IPS-NIHi7 (cell line): ENCODE measurements around the gene MLLT10.

Experiments
- DNase-seq: peaks from one replicate; pipeline ENCODE4 v3.0.0; 2012; ENCODE audit warnings: mixed read lengths; ENCODE audit errors: extremely low spot score

MLLT10 gene

DNA sequence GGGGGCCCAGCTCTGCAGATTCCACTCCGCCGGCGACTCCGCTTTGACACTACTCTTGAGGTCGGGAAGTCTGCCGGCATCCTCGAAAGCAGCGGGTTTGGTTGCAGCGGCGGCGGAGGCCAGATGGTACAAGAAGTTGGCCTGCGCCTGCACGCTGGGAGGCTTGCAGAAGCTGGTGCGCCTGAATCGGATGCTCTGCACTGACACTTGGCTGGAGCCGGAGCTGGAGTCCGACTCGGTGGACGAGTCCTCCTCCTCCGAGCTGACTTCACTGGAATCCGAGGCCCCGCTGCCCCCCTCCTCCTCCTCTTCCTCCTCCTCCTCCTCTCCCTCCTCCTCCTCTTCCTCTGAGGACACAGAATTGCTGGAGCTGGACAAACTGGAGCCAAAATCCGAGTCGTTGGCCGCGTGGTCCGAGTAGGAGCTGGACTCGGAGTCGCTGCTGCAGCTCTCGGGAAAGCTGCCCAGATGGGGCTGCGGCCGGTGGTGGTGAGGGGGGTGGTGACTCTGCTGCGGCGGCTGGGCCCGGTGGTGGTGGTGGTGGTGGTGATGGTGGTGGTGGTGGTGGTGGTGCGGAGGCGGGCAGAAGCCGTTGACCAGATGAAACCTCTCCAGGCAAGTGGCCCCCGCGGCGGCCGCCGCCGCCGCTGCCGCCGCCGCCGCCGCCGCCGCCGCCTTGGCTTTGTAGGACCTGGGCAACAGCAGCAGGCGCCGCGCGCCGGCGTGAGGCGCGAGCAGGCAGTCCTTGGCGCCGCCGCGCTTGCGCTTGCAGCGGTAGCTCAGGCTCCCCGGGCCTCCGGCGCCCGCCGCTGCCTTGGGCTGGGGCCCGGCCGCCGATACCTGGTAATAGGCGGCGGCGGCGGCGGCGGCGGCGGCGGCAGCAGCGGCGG is 17.5 kb upstream of the MLLT10 start:
- DNase-seq: no peak

DNA sequence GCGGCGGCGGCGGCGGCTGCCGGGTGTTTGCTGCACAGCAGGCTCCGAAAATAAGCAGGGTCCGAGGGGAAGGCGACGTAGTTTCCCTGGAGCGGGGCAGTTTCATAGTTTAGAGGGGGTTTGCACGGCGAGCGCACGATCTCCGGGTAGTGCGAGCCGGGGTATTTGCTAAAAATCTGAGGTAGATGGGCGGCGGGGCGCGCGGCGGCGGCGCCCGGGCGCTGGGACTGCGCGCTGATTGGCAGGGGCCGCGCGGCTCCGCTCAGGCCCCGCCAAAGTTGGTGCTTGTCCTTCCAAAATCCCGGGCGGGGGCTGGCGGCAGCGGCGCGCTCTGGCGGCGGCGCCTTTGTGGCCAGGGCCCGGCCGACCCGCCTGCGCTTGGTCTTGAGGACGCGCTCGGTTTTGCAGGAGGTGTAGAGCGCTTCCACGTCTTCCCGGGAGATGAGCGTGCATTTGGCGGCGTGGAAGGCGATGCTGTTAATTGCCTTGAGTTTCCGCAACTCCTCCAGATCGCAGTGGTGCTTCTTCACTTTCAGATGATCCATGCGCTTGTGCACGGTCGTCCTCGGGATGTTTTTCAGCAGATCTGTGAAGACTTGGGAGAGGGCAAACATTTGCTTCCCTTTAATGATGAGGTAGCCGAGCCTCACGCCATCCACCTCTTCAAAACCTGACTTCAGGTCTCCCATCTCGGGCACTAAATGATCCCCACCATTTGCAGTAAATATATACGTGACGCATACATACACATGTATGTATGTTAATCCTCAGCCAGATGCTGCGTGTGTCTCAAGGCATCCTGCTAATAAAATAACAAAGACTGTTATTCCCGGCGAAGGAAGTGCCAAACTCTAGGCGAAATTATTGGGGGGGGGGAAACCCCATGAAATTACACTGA is 16.6 kb upstream of the MLLT10 start:
- DNase-seq: peak; percentile 43

DNA sequence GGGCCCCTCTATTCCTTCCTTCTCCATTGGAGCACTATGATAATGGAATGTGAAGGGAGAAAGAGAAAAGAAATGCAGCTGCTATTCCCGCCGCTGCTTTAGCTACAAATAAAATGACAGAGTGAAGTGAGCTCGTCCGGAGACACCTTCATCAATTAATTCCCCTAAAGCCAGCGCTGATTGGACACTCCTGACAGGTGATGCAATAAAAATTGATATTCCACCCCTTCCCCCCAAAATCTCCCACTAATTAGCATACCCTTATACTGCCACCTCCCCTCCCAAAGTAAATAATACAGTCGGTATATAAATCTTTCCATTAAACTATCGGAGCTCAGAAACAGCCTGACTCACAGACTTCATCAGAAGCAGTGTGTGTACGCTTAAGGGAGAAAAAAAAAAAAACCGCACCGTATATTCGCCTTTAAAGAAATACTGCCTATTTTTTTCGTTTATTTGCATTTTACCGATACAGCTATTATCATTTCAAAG is 15.8 kb upstream of the MLLT10 start:
- DNase-seq: no peak

DNA sequence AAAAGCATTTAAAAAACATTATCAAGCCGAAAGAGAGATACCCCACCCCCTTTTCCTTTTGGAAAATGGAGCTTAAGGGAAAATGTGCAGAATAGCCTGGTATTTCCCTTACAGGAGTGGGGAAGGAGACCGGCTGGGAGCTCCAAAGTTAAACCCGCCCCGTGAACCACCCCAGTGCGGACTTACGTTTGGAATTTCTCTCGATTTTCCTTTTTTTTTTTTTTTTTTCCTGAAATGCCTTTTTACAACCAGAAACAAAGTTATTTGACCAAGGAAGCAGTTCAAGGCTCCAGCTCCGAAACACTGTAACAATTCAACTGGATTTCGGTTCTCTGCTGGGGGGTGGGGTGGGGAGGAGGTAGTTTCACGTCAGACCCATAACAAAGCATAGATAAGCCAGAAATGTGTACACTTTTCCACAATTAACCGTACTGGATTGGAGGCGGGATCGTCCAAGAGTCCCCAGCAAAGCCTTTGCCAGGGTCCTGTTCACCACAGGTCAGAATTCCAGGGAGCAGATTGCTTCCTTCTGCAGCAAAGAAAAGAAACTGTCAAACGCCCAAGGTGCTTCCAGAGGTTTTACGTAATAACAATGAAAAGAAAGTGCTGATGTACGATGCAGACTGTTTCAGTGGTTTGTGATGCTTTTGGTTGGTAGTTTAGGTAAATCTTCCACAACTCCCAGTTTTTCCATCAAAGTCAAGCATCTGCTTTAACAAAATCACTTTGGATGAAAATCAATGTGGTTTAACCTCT is 15.2 kb upstream of the MLLT10 start:
- DNase-seq: no peak

DNA sequence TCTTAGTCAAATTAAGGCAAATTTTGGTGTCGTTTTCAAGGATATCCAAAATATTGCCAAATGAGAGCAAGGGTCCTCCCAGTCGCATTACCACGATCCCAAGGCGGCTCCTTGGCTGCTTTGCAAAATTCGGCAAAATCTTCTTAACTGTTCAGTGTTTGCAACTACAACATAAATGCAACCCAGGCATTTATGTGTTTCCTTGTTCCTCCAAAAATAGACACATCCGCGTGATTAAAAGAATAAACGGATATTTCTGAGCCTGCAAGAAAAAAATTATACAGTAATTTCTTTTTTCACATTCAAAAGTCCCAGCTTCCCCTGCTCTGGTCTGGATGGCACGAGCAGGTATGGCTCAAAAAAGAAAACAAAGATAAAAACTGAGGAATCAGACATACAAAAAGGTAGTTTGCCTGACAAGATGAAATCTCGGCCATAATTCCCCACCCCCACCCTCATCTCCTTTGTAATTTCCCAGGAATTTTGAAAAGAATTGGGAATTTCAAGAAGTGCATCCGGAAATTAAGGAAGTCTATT is 14.6 kb upstream of the MLLT10 start:
- DNase-seq: no peak

DNA sequence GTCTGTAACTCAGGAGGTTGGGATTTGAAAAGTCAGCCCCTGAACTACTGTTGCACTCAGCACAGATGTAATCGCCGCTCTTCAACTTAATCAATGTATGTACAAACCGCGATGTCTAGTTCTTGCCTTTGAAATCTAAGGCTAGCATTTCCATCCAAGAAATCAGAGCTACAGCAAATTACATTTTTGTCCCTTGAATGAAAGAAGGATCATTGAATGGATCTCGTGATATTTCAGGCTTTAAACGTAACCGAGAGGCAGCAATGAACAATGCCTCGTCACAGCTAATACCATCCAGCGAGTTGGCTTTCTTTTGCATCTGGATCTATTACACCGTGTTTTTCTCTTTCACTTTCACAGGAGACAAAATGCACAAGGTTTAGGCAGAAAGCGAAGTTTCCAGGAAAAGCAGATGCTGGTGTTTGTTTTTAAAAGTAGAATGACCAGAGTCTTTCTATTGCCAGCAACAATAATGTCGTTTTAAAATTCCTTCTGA is 14.0 kb upstream of the MLLT10 start:
- no peak for DNase-seq

DNA sequence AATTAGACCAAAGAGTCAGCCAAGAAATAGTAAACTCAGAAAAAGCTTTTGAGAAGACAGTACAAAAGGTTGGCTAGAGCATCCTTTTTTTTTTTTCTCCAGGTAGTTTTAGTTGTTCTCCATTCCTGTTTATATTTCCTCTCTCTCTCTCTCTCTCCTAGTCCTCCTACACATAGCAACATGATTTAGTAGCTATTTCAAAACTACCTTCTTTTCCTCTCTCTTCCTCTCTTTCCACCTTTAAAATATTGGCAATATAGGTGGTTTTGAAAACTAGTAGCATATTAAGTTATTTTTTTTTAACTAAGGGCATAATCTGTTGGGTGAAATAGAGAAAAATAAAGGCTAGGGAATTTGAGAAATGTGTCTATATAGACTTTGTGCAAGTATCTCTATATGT is 13.5 kb upstream of the MLLT10 start:
- DNase-seq: no peak

DNA sequence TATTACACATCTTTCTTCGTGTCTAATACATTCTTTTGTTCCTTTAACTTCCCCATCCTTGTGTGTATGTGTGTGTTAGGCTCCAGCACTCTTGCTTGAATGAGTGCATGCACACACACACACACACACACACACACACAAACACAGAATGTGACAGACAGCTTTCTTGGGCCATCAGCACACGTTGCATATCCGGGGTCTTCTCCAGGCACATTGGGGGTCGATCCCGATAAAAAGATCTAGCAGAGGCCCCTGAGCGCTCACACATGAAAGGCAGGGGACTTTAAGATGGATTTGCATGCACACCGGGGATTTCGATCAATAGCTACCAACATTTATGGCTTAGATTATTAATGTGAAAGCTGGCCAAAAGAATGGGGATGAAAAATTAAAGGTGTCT is 13.1 kb upstream of the MLLT10 start:
- DNase-seq: no peak

DNA sequence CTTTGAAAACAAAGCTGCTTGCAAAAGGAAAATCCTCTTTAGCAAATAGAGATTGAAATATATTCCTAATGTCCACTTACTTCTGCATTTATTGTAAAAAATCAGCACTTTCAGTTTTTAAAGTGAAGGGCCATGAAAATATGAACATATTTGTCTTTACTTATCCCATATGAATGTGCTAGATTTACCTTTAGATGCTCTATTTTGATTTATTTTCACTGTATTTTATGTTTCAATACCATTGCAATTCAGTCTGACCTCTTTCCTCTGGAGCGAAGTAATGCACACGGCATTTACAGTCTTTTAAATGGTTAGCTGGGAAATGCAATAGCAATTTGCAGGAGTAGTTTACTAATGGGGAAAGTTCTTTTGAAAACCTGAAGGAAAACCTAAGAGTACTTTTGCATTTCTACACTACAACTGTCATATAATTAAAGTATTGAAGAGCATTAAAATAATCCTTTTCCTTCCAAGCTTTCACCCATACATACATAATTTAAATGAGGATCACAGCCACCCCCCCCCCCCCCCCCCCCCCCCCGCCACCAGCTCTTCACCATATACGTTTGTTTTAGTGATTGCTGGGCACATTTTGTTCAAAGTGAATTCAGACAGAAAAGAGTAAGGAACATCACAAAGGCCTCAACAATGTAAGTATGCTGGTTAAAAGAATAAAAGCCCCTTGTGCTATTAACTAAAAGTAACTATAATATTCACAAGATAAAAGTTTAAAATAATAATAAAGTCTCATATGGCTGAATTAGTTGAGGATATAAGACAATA is 12.1 kb upstream of the MLLT10 start:
- no peak for DNase-seq

DNA sequence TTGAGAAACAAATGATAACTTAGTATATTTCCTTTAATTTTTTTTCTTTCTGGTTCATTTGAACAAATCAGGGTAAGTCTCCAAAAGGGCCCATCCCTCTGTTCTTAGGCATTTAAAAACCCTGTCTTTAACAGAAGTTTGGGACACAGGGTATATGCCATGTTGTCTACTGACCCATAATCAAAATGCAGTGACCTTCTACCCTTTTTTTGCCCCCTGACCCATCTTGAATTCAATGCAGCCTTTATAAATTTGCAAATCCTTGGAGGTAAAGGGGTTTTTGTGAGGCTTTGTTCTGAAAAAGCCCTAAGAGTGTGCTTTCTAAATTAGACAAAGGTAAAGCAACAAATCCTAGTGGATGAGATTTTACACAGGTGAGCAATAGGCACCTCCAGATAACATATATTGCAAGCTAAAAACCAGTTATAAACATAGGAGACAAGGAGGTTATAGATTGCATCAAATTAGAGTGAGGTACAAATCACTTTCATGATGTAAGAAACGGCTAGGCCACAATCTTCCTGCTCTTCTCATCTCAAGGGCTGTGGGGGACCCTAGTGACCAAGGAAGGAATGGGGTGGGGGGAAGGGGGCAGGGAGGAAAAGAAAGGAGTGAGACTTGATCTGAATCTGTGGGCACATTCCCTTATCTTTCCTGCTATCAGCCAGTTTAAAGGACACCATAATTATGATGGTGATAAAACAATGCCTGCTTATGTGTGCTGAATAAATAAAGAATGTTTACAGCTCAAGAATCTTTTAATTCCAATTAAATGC is 11.2 kb upstream of the MLLT10 start:
- no peak for DNase-seq

DNA sequence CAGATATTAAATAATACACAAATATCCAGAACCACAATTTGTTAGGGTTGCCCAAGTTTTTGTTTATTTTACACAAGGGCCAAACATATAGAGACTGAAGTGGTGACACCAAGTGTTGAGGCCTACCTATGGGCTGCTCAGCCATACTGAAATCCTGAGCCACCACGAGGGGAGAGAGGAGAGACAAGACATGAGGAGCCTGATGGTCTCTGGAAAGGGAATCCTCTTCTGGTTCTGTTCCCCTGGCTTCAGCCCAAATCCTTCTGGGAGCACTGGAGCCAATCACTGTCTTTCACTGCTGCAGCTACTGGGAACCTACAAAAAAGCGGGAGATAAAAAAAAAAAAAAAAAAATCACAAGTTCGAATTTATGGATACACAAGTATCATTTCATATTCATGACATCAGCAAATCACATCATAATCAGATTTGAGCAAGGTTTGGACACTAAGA is 10.4 kb upstream of the MLLT10 start:
- no peak for DNase-seq

DNA sequence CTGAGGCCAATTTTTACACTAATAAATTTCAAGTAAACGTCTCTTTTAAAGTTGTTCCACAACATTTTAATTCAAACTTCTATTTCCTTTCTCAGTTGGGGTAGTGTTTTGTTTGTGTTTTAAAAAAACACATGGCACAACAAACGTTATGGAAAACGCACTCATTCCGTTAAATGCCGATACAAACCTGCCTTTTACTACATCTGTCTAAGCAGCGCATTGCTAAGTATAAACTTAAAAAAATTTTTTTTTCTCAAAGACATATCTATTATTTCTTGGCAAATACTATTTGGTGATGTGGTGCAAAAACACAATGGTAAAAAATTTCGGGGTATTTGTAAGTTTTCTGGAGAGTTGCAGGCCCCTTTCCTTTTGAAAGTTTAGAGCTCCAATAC is 9.9 kb upstream of the MLLT10 start:
- no peak for DNase-seq

DNA sequence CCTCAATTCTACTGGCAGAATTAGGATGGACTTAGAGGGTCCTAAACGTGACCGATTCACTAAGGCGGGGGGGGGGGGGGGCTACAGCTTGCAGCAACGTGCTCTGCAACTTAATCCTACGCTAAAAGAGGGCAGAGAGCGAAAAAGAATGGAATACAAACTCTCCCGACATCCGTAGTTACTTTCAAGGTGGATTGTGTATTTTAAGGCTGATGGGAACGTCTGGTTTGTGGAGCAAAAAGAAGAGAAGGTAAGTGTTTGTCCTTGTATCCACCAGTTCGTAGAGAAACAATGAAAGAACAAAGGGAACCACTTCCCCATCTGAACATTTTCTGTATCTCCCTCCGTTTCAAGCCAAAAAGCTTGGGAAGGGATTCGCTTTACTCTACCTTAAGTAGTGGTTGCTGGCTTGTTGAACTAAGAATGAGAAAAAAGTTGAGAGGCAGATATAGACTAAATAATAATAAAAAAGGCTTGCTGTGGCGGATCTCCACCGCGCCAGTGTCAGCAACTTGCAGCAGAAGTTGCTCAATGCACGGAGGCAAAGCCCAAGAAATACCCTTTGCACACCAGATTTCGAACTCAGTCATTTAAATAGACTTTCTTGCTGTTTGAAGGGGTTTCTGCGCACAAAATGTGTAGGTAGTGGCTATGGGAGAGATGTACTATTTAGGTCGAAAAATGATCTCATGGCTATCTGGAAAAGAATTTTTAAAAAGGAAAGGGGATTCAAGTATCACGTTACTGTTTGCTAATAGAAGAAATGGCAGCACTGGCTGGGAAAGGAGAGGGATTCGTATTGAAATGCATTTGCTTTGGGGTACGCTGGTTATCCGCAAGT is 9.3 kb upstream of the MLLT10 start:
- DNase-seq: no peak

DNA sequence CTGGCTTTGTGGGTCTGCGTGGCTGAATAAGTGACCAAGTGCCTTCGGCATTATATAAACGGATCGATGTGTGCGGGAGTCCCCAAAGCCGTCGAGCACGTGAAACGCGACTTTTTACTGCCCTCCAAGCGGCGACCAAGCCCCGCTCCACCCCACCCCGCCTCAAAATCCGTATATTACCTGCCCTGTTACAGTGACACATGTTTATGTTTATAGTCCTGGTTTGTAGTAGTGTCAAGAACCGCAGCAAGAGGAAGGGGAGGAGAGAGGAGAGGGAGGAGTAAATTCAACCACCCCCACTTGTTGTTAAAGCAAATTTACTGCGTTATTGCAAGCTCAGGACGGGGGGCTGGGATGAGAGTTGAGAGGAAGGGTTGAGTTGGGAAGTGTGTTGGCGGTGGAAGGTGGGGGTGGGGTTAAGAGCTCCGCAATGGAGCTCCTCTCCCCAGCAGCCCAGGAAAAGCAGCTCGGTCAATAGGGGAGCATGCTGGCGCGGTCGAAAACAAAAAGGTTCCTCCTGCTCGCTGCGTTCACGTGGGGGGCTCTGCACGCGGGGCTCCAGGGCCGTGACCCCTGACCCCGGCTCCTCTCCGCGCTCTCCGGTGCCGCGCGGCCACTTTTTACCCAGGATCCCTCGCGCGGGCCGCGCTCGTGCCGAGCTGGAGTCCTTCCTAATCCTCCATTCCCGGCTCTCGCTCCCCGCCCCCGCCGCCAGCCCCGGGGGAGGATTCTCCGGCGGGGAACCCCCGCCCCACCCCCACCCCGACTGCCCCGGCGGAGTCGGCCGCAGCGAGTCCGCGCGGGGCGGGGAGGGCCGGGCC is 8.5 kb upstream of the MLLT10 start, which contains the start of gene SKIDA1:
Gene SKIDA1 (minus strand): TSS at position 316 of the 821 bp plus-strand sequence. CDS start 7,860 bp downstream, outside the sequence.
- peak; percentile 59 for DNase-seq

DNA sequence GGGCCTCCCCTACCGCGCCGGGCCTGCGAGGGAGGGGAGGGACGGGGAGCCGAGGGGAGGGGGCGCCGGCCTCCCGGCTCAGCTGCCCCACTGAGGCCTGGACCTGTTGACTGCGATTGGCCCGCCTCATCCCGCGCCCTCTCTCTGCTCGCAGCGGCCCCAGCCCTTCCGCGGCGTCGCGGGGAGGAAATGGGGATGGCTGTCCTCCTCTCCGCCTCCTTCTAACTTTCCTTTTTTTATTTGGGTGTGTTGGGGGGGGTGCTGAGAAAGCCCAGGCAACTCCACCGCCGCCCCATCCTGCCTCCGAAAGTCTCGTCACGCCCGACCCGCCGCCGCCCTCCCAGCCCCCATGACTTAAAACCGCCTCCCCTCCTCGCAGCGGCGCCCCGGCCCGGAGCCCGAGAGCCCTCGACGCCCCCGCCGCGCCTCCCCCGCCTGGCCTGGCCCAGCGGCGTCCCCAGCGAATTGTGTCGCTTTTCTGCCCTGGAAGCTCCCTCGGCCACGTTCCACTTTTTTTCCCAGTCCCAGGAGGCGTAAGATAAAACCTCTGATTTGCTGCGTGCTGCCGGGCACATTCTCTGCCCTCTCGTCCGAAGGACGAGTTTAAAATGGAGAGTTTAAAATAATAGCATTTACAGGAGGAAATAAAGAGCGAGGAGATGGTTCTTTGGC is 7.7 kb upstream of the MLLT10 start:
- peak; percentile 27 for DNase-seq

DNA sequence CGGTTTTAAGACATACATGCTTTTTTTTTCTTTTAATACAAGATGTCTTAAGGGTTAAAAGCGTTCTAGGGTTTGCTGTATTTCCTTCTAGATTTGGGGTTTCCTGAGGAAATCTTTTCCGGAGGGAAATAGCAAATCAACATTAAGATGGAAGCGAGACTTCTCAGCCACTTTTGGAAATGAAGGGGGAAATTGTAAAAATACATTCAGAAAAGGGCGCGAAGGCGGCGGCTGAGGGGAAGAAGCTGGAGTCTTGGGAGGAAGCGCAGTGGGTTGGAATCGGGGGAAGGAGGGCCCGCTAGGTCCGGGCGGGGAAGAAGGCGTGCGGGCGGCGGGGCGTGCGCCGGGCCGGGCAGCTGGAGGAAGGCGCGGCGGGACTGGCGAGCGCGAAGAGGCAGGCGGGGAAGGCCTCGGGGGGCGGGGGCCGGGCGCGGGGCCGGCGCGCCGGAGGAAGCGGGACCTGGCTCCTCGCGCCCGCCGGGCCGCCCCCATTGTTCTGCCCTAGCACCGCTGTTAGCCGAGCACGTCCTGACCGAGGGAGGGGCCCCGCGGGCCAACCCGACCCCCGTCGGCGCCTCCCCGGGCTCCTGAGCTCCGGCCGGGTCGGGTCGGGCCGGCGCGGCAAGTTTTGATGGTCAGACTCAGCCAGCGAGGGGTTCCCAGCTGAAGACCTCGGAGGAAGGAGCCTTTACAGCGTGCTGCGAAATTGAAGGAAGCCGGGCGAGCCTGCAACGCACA is 7.0 kb upstream of the MLLT10 start:
- DNase-seq: peak; percentile 56
